ENCODE results near the gene MYLK3.
A peak's percentile ranks its signal among the peaks of the same experiment; 100 is the strongest.
"Not testable (repeated sequence)": the region's sequence is repeated elsewhere in the genome, so short reads cannot be mapped to it uniquely, and the experiment has no call there.

The MYLK3 gene

DNA sequence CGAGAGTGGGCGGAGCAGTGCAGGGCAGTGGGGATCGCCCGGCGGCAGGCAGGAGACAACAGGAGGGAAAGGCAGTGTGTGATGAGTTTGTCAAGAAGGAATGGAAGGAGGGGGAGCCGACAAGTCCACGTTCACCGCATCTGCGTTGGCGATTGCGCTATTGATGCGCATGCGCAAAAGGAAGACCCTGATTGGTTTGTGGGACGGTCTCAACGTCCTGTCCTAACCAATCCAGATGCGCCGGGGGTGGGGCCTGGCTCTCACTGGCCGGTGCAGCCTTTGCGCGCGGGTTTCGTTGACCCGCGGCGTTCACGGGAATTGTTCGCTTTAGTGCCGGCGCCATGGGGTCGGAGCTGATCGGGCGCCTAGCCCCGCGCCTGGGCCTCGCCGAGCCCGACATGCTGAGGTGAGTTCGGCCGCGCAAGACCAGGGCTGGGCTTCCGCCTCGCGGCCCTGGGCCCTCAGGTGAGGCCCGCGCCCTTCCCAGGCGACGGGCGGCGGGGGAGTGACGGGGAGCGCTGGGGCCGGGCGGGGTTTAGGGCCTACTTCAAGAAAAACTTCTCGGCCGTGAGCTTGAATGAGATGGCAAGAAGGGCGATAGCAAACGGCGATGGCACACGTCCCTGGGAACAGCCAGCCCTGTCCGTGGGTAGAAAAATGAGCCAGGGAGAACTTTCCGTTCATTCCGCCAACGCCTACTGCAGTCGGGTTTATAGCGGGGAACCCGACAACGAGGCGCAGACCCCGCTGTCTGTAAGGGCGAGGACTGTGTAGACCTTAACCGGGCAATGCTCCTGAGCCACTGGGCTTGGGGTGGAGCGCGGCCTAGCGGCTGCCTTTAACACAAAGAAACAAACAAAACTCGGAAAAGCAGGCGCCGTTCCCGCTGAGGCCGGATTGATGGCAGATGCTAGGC lies 58.5 kb downstream of the MYLK3 start, which contains the start of gene ORC6:
ORC6 (plus strand) TSS at position 295 of the 916 bp plus-strand sequence; CDS start at position 342, 47 bp downstream.
- peak; percentile 96 for DNase-seq (ENCODE audit: low read depth)

- DNase-seq (ENCODE audit: low read depth): peak; percentile 99
Observed at GRCh38 chr16:46688654-46689364, 59.3 kb downstream of the MYLK3 start, which contains the start of gene VPS35. Gene VPS35 (minus strand): TSS chr16:46689178. CDS start chr16:46689133, 45 bp downstream.

DNA sequence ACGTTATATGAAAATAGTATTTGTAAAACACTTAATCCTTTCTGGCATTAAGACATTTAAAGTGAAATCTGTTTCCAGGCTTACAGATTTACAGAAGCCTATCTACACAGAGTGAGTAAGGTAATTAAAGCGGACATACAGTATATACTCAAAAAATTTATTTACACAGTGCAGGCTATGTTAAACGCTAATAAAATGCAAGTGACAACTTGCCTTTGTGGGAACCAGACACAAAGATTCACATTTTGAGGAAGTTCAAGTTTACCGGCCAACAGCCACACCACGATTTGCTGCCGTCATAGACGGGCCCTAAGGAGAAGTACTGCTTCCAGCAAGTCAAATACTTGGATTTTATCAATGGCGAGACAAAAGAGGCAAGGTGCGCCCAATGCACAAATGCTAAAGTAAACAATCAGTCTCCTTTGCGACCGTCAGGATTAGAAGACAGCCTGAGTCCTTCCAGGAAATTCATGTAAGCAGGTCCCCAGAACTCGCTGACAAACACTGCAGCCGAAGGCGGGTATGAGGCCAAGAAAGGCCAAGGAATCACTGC lies 60.0 kb downstream of the MYLK3 start:
- DNase-seq (ENCODE audit: low read depth): peak; percentile 34

DNA sequence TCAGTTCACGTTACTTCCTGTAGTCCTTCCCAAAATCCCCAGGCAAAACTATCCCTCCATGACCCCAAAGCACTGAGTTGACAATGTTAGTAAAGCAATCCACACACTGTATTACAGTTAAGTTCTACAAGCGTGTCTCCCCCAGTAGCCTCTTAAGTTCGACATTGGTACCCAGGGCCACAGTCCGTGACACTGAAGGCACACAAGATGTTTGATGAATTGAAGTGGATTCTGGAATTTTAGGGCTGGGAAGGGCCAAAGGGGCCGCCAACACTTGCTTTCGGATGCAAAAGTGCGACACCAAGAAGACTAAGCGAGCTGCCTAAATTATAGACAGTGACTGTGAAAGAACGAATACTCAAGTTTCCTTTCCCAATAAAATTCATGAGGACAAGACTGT lies 60.7 kb downstream of the MYLK3 start:
- DNase-seq (ENCODE audit: low read depth): no peak

- no peak for DNase-seq (ENCODE audit: low read depth)
Observed at GRCh38 chr16:46686815-46687473, 61.2 kb downstream of the MYLK3 start.

DNA sequence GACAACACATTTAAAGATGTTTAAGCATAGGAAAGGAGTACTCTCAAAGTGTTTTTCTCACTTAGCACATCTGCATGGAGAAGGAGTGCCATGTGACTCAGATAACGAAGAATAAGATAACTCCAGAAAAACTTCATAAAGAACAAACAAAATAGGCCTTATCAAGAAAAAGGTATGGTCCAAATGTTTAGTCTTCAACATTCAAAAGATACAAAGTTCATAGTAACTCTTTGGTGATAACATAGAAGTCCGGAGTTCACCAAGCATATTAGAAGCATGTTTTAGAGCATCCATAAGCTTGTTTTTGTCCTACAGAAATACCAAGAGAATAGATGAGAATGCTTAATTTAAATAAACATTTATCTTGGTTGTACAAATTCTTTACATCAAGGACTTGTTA lies 66.3 kb downstream of the MYLK3 start:
- not testable (repeated sequence) for DNase-seq (ENCODE audit: low read depth)

GRCh38 chr16:46677943-46678342 lies 70.2 kb downstream of the MYLK3 start:
- not testable (repeated sequence) for DNase-seq (ENCODE audit: low read depth)

GRCh38 chr16:46673320-46674013 lies 74.7 kb downstream of the MYLK3 start:
- peak; percentile 67 for DNase-seq (ENCODE audit: low read depth)

GRCh38 chr16:46662123-46662522 lies 86.0 kb downstream of the MYLK3 start:
- no peak for DNase-seq (ENCODE audit: low read depth)

DNA sequence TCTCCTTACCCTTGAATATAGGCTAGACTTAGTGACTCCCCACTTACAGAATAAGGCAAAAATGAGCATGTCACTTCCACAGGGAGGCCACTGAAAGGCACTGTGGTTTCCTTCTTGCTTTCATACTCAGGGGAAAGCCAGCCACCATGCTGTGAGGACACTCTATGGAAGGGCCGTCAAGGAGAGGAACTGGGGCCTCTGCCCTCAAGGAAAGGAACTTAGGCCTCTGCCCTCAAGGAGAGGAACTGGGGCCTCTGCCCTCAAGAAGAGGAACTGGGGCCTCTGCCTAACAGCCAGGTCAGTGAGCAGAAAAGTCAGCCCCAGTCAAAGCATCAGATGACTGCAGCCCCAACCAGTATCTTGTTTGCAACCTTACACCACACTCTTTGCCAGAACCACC lies 89.2 kb downstream of the MYLK3 start:
- DNase-seq (ENCODE audit: low read depth): peak; percentile 4

All from EH (cell line).